22Rv1 (cell line): ENCODE measurements around the gene FH.

ENCODE experiments used
- ZFX ChIP-seq: fragments of 450-650 bp; IDR thresholded peaks from 2 replicates; pipeline ENCODE4 v1.6.1; 2017; ENCODE audit warnings: antibody characterized with exemption, borderline replicate concordance
- TF ChIP-seq, protein P1 (sequence below): fragments of 450-650 bp; IDR thresholded peaks from 2 replicates; pipeline ENCODE4 v1.5.1; 2017; ENCODE audit warnings: mild to moderate bottlenecking

DNA sequence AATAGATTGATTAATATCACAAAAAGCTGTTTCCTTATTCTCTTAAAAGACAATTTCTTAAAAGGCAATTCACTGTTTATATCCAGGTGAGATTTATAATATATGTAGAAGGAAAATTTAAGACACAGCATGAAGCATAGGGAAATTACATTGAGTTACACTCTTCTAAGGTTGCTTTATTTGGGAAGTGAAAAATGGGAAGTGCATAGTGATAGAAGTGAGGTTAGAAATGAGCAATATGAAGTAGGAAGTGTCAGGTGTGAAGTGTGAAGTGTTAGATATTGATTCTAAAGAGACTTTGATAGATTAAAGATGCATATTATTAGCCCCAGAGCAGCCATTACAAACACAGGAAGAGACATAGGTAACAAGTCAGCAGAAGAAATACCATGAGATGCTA is 40.3 kb downstream of the FH start:
- TF ChIP-seq, protein P1, sequence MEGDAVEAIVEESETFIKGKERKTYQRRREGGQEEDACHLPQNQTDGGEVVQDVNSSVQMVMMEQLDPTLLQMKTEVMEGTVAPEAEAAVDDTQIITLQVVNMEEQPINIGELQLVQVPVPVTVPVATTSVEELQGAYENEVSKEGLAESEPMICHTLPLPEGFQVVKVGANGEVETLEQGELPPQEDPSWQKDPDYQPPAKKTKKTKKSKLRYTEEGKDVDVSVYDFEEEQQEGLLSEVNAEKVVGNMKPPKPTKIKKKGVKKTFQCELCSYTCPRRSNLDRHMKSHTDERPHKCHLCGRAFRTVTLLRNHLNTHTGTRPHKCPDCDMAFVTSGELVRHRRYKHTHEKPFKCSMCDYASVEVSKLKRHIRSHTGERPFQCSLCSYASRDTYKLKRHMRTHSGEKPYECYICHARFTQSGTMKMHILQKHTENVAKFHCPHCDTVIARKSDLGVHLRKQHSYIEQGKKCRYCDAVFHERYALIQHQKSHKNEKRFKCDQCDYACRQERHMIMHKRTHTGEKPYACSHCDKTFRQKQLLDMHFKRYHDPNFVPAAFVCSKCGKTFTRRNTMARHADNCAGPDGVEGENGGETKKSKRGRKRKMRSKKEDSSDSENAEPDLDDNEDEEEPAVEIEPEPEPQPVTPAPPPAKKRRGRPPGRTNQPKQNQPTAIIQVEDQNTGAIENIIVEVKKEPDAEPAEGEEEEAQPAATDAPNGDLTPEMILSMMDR = no peak
- no peak for TF ChIP-seq ZFX
